ENCODE data around the gene LYRM4. TPM values are rescaled to one million over a fixed set of nuclear protein-coding genes. Genes with fewer than 3 reads are reported as not detected.

Gene LYRM4
- total and polyA plus RNA-seq, 2 donors (not counting 1 experiment from before 2014, with no cell fraction given): 22.1 to 29.5 TPM

- Histone ChIP-seq H3K36me3 (replicated peaks in 1 of 2; ENCODE audit: control extremely low read depth in 1 of 2, control insufficient read depth in 1 of 2, extremely low read depth in 1 of 2, insufficient read depth in 2 of 2, low read length in 1 of 2) (no peaks in the 10 kb centered on the region), H4K20me1 (ENCODE audit: control insufficient read depth, insufficient read depth, low read length, poor library complexity, severe bottlenecking) (no peaks in the 10 kb centered on the region), H3K9ac (ENCODE audit: low read length) (peak overlapping the region; percentile 62), H3K4me3 (ENCODE audit: control extremely low read depth in 1 of 5, extremely low read depth in 1 of 5, insufficient read depth in 1 of 5, low read depth in 2 of 5, low read length in 4 of 5) (peak overlapping the region in 2 of 5 experiments; percentile 45 to 57), H3K9me3 (ENCODE audit: control extremely low read depth in 1 of 3, control insufficient read depth in 2 of 3, insufficient read depth in 1 of 3, low read length in 2 of 3) (peaks cover 0 to 6% (median 2%) of the 10 kb centered on the region in 3 donors), H3K4me2 (replicated peaks; ENCODE audit: low read depth, low read length, poor library complexity, severe bottlenecking) (peak overlapping the region; percentile 59), H3K27ac (ENCODE audit: low read length in 2 of 2) (peak overlapping the region in 1 of 2 donors; percentile 57), H3K79me2 (ENCODE audit: control insufficient read depth, insufficient read depth, low read length) (no peaks in the 10 kb centered on the region), H2AFZ (ENCODE audit: insufficient read depth, low read depth, low read length, poor library complexity, severe bottlenecking) (peak overlapping the region; percentile 55), H3K4me1 (ENCODE audit: control insufficient read depth in 2 of 2, insufficient read depth in 2 of 2, low read length in 2 of 2) (peaks cover 13 to 28% of the 10 kb centered on the region in 2 donors), H3K27me3 (replicated peaks in 1 of 4; ENCODE audit: control extremely low read depth in 1 of 4, control insufficient read depth in 3 of 4, insufficient read depth in 4 of 4, low read length in 3 of 4) (no peaks in the 10 kb centered on the region)
- TF ChIP-seq EZH2 (IDR thresholded peaks at IDR 0.05; ENCODE audit: borderline replicate concordance, insufficient read depth, low read depth, low read length, poor library complexity, severe bottlenecking) (no peak), CTCF (IDR thresholded peaks at IDR 0.05) (no peak)
- WGBS (ENCODE audit: insufficient coverage): 55% methylated on average over 6 of the region's 12 CpGs
- Mint-ChIP-seq H3K4me3 (peak overlapping the region; percentile 85), H3K27me3 (no peaks in the 10 kb centered on the region), H3K9me3 (ENCODE audit: insufficient read depth) (no peaks in the 10 kb centered on the region), H3K4me1 (peaks cover 46% of the 10 kb centered on the region), H3K27ac (peak overlapping the region; percentile 84)
- intact Hi-C loops (cut with micrococcal nuclease): loop anchor here (5.0 to 10.0 kb wide), 2 partner anchors 55 to 138 kb away; partner anchors contain the start of genes PPP1R3G and RPP40
- CTCF ChIA-PET: interaction anchor here (0.6 to 7.2 kb wide), 7 partner anchors 8 to 258 kb away, joined by 3 to 192 read pairs (median 4); no protein-coding TSS in a partner anchor
- POLR2A ChIA-PET: interaction anchor here (0.7 kb wide), 1 partner anchor 45 kb away, joined by 3 read pairs; no protein-coding TSS in a partner anchor
- DNase-seq: peak; percentile 59
- ATAC-seq (ENCODE audit: low read depth): peak; percentile 73
These were observed 120.7 kb downstream of the LYRM4 start for GRCh38 chr6:5139828-5140771.
